Parathyroid adenoma (tissue), 2 donors: ENCODE measurements around the gene IFI44.

Source experiments
- H2AFZ ChIP-seq: fragments of 300-600 bp; sonication (generic); one replicate; pipeline ENCODE4 v1.7.0; 2017; ENCODE audit warnings: antibody characterized with exemption, mild to moderate bottlenecking
- H3K27ac ChIP-seq: fragments of 300-600 bp; sonication (generic); one replicate; pipeline ENCODE4 v1.7.0; 2017
- H3K27me3 ChIP-seq: fragments of 300-600 bp; sonication (generic); one replicate; pipeline ENCODE4 v1.7.0; 2017; ENCODE audit warnings: low read length; ENCODE audit not compliant: control insufficient read depth, insufficient read depth
- H3K36me3 ChIP-seq: fragments of 300-600 bp; sonication (generic); one replicate; pipeline ENCODE4 v1.7.0; 2017; ENCODE audit warnings: low read length; ENCODE audit not compliant: control insufficient read depth, insufficient read depth
- H3K4me1 ChIP-seq: fragments of 300-600 bp; sonication (generic); one replicate; pipeline ENCODE4 v1.7.0; 2017; ENCODE audit warnings: control low read depth
- H3K4me2 ChIP-seq: fragments of 300-600 bp; sonication (generic); one replicate; pipeline ENCODE4 v1.7.0; 2017; ENCODE audit warnings: low read length
- H3K4me3 ChIP-seq: fragments of 300-600 bp; sonication (generic); one replicate; pipeline ENCODE4 v1.7.0; 2017; ENCODE audit warnings: low read depth, low read length
- H3K79me2 ChIP-seq: fragments of 300-600 bp; sonication (generic); one replicate; pipeline ENCODE4 v1.7.0; 2017; ENCODE audit warnings: control low read depth
- H3K9ac ChIP-seq: fragments of 300-600 bp; sonication (generic); one replicate; pipeline ENCODE4 v1.7.0; 2017; ENCODE audit warnings: mild to moderate bottlenecking
- H3K9me3 ChIP-seq: fragments of 300-600 bp; sonication (generic); one replicate; pipeline ENCODE4 v1.7.0; 2017; ENCODE audit warnings: low read length; ENCODE audit not compliant: control insufficient read depth
- TF ChIP-seq, protein P1 (sequence below): fragments of 300-600 bp; sonication (generic); IDR thresholded peaks from one replicate; pipeline ENCODE4 v1.7.0; 2017; ENCODE audit warnings: antibody characterized with exemption, mild to moderate bottlenecking
- donor health status: primary hyperparathyroidism.

Gene IFI44

DNA sequence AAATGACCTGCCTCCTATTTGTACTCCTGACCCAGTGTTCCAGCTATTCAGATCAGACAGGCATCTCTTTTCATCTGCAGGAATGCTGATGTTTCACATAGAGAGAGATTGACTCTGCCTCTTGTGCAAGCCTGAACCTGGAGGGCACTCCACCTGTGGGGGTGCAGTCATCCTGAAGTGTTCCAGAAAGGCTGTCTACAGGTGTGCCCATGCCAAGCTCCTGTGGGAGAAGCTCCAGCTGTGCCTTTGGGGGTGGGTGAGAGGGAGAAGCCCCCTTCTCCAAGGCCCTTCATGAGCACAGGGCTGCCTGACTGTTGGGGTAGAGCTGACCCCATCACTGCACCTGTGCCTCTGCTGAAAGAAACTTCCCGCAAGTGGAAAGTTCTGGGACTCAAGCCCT lies 22.8 kb downstream of the IFI44 start:
- Histone ChIP-seq H3K27ac (no peak overlapping the region), H3K9me3 (no peaks in the 10 kb centered on the region), H3K4me3 (no peak overlapping the region), H3K27me3 (no peaks in the 10 kb centered on the region), H3K4me1 (no peaks in the 10 kb centered on the region), H2AFZ (no peak overlapping the region), H3K4me2 (no peak overlapping the region), H3K36me3 (no peaks in the 10 kb centered on the region), H3K79me2 (no peaks in the 10 kb centered on the region), H3K9ac (no peak overlapping the region)
- TF ChIP-seq, protein P1, sequence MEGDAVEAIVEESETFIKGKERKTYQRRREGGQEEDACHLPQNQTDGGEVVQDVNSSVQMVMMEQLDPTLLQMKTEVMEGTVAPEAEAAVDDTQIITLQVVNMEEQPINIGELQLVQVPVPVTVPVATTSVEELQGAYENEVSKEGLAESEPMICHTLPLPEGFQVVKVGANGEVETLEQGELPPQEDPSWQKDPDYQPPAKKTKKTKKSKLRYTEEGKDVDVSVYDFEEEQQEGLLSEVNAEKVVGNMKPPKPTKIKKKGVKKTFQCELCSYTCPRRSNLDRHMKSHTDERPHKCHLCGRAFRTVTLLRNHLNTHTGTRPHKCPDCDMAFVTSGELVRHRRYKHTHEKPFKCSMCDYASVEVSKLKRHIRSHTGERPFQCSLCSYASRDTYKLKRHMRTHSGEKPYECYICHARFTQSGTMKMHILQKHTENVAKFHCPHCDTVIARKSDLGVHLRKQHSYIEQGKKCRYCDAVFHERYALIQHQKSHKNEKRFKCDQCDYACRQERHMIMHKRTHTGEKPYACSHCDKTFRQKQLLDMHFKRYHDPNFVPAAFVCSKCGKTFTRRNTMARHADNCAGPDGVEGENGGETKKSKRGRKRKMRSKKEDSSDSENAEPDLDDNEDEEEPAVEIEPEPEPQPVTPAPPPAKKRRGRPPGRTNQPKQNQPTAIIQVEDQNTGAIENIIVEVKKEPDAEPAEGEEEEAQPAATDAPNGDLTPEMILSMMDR, result no peak

DNA sequence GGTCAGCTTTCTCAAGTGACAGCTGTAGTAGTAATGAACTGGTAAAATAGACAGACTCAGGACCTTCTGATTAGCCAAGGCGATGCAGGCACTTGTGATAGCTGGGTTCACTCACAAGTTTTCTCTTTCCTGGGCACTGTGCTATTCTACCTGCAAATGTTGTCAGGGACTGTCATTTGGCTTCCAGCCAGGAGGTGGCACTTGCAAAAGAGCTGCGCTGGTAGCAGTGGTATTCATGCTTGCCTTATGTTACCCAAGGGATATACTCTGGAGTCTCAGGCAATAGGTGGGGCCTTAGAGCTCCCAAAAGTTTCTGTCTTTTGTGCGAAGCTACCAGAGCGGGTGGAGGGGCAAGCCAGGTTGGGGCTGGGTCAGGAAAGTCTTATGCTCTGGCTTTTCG lies 23.5 kb downstream of the IFI44 start:
- Histone ChIP-seq H3K9me3 (no peaks in the 10 kb centered on the region), H3K4me2 (no peak overlapping the region), H3K9ac (no peak overlapping the region), H3K27ac (no peak overlapping the region), H3K36me3 (no peaks in the 10 kb centered on the region), H3K4me1 (no peaks in the 10 kb centered on the region), H3K79me2 (no peaks in the 10 kb centered on the region), H2AFZ (no peak overlapping the region), H3K27me3 (no peaks in the 10 kb centered on the region), H3K4me3 (no peak overlapping the region)
- TF ChIP-seq, protein P1, result no peak

DNA sequence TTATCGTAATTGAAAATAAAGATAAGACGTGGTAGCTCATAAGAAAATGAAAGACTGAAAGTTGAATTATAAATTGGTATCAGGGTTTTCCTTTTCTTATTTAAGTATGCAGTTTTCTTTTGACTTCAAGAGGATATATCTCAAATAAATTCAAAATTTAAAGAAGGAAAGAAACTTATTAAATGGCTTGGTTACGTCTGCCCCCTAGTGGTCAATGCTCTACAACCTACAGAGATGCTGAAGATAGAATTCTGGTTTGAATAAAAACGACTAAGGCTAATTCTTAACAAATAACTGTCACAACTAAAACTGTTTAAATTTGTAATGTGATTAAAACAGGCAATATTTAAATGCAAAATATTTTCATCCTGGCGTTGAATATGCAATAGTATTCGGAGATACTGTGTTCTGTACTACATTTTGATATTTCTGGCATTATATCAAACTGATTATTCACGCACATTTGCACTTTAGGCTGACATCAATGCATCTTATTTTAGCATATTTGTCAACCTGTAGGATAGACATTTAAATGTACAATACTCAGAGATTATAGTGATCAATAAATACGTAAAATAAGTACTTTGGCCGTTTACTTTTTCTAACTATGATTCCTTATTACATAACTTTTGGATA lies 26.8 kb downstream of the IFI44 start:
- Histone ChIP-seq H3K36me3 (no peaks in the 10 kb centered on the region), H3K4me2 (no peak overlapping the region), H3K27me3 (no peaks in the 10 kb centered on the region), H2AFZ (no peak overlapping the region), H3K4me1 (no peaks in the 10 kb centered on the region), H3K27ac (no peak overlapping the region), H3K9me3 (no peaks in the 10 kb centered on the region), H3K4me3 (no peak overlapping the region), H3K9ac (no peak overlapping the region), H3K79me2 (no peaks in the 10 kb centered on the region)
- TF ChIP-seq, protein P1, result peak; percentile 63

DNA sequence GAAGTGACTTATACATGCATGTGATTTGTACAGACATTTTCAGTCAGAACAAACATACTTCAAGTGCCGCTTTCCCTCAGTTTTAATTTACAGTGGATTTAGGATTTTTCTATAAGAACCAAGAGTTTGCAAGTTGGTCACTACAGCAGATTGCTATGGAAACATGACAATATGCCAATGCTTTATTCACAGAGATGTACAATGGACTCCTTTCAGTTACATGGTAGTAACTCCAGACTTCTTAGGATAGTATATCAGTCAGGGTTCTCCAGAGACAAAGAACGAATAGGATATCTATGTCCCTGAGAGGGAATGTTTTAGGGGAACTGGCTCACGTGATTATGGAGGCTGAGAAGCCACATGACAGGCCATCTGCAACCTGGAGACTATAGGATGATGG lies 27.4 kb downstream of the IFI44 start:
- Histone ChIP-seq H3K9me3 (no peaks in the 10 kb centered on the region), H3K4me2 (no peak overlapping the region), H3K27ac (no peak overlapping the region), H3K79me2 (no peaks in the 10 kb centered on the region), H3K4me1 (no peaks in the 10 kb centered on the region), H3K27me3 (no peaks in the 10 kb centered on the region), H3K36me3 (no peaks in the 10 kb centered on the region), H2AFZ (no peak overlapping the region), H3K4me3 (no peak overlapping the region), H3K9ac (no peak overlapping the region)
- TF ChIP-seq, protein P1, result no peak

DNA sequence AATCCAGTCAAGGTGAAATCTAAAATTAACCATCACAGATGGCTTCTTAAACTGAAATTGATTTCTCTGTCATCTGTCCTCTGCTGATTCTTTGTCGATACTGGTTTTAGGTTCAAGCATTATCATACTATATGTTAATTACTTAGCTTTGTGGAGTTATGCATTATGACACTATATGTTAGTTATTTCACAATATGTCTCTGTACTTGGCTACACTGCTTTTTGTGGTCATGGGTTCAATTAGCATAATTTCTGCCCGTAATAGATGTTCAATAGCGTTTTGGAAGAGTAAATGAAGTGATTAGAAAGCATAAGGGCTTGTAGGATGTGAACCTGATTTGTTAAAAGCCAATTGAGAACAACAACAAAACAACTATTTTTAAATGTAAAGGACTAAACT lies 28.2 kb downstream of the IFI44 start:
- TF ChIP-seq, protein P1, result no peak
- no peak overlapping the region for H2AFZ ChIP-seq
- no peaks in the 10 kb centered on the region for H3K4me1 ChIP-seq
- no peak overlapping the region for H3K4me3 ChIP-seq
- H3K27me3 ChIP-seq, result no peaks in the 10 kb centered on the region
- H3K9ac ChIP-seq, result no peak overlapping the region
- no peaks in the 10 kb centered on the region for H3K36me3 ChIP-seq
- H3K4me2 ChIP-seq, result no peak overlapping the region
- H3K27ac ChIP-seq, result no peak overlapping the region
- no peaks in the 10 kb centered on the region for H3K79me2 ChIP-seq
- H3K9me3 ChIP-seq, result no peaks in the 10 kb centered on the region
